Left cardiac atrium (tissue), 4 donors: ENCODE measurements around the gene CXorf58. TPM values are rescaled to one million over a fixed set of nuclear protein-coding genes. Genes with fewer than 3 reads are reported as not detected.

ENCODE experiments used
- ATAC-seq, 2 donors: fragments of 200-7000 bp; cut with Tn5 transposase; one replicate each; pipeline ENCODE4 v1.9.1; 2020; ENCODE audit warnings: mild to moderate bottlenecking in 2 of 2, moderate library complexity in 2 of 2
- DNase-seq: peaks from one replicate; pipeline ENCODE4 v3.0.0-alpha.2; 2020
- intact Hi-C, 2 donors: fragments of 100-400 bp; cut with DNase I; formaldehyde crosslinking; loops; one replicate each; pipeline versions ENCODE4 v1.14.1 to v1.15.1; 2022 to 2023
- total RNA-seq, 2 donors: library from RNA; stranded (reverse); fragmentation: NEBNext Ultra II Directional; extraction: Animal tissue kit (Norgen Biotek cat#: 25700); gene quantifications; one replicate each; pipeline ENCODE4 v1.2.1, GENCODE V29; 2021
- donor health status: DM: no; HTN: yes; CAD: no.
- donor health status: DM: no; HTN: yes; CAD: no; lungs with severe emphysema.
- donor health status: DM: yes; HTN: yes; CAD: no.
- donor health status: Dilated cardiomyopathy.

The CXorf58 gene
- total RNA-seq, 2 donors from 2014 or later, result 0.42 TPM; not detected in 1

DNA sequence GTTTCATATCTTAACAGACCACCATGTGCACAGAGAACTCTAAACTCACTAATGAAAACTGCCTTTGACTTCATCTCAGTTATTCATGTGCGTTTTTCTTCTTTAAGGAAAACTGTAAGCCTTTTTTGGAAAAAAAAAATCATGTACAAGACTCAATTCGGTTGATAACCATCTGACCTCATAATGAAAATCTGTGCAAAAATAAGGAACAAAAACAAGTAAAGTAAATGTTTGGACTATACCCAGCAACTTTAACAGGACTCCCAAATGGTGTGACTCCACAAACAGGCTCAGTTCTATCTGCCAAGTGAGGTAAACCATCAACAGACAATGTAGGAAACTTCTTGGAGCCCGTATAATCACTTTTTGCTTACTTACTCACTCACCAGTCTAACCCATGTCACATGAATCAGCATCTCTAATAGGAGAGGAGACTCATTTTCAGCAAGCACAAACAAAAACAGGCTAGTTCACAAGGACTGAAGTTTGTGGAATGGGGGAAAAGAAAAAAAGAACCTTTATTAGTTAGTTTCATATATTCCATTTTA, 9.3 kb upstream of the CXorf58 start:
- no peak for DNase-seq
- intact Hi-C loops, result no loop called here
- ATAC-seq, result peak in 1 of 2 donors; percentile 23

DNA sequence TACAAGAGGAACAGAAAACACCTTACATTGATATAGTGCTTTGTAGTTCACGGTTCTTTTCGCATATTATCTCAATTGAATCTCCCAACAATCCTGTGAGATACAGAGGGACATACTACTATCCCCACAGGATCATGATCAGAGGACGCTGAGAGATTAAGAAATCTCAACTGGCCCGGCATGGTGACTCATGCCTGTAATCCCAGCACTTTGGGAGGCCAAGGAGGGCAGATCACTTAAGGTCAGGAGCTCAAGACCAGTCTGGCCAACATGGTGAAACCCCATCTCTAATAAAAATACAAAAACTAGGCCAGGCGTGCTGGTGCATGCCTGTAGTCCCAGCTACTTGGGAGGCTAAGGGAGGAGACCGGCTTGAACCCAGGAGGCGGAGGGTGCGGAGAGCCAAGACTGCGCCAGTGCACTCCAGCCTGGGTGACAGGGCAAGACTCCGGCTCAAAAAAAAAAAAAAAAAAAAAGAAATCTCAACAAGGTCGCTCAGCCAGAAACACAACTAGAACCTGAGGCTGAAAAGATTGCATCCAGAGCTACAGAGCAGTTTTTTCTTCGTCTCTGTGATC, 7.5 kb upstream of the CXorf58 start:
- intact Hi-C loops, result loop anchor here (2.0 to 10.0 kb wide), 4 partner anchors 116 to 156 kb away; partner anchors contain the start of genes SAT1 (in 2 of the 2), ACOT9 (in 1 of the 2) and EIF2S3 (in 1 of the 2)
- ATAC-seq, result peak in 1 of 2 donors; percentile 9
- peak; percentile 25 for DNase-seq

DNA sequence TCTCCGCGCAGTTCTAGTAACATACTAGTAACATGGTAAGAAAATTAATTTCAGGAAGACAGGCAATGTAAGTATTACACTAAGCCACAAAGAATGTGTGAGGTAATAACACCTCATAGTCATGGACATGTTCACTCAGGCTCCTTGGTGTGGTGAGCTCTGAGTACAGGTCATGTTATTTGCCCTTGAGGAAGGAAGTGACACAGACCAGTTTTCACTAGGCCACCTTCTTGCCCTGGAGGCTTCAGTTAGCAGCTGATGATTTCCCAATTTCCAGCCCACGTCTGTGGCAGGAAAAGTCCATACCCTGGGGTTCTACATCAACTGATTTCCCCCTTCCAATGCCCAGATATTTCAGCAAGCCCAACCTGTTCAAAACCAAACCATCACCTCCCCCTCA, 6.7 kb upstream of the CXorf58 start:
- intact Hi-C loops, result loop anchor here (2.0 to 10.0 kb wide), 4 partner anchors 116 to 156 kb away; partner anchors contain the start of genes SAT1 (in 2 of the 2), ACOT9 (in 1 of the 2) and EIF2S3 (in 1 of the 2)
- ATAC-seq (peak in 1 of 2 donors; percentile 65), DNase-seq (no peak)

DNA sequence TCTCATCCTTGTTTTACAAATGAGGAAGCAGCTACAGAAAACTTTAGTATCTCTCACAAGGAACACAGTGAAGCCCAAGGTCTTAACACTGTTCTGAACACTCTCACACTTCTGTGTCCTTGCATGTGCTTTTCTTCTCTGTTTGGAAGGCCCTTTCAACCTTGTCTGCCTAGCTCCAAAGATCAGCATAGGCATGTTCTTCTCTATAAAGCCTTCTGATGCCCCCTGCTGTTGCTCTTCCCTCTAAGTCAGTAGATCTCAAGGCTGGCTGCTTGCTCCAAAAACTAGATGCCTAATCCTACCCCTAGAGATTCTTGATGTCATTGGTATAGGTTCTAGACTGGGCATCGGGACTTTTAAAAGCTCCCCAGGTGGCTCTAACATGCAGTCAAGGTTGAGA, 6.0 kb upstream of the CXorf58 start:
- ATAC-seq (peak; percentile 87 to 92), DNase-seq (peak; percentile 41)
- intact Hi-C loops, result loop anchor here (2.0 to 10.0 kb wide), 5 partner anchors 117 to 207 kb away; partner anchors contain the start of genes SAT1 (in 2 of the 2), ACOT9 (in 1 of the 2) and EIF2S3 (in 1 of the 2)

DNA sequence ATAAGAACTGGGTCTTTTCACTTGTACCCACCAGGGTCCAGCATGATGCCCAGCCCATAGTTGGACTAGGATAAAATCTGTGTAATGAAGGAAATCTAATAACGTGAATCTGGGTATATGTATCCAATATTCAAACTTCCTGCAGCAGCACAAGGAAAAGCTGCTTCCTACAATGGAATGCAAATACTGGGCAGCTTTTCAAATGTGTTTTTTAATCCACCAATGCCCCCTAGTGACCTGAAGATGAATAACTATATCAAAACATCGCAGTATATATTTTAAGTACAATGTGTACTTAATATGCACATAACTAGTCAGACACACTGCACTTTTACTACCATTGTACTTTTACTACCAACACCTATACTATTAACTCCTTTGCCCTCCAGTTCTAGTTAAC, 5.4 kb upstream of the CXorf58 start:
- peak; percentile 53 to 66 for ATAC-seq
- DNase-seq, result no peak

DNA sequence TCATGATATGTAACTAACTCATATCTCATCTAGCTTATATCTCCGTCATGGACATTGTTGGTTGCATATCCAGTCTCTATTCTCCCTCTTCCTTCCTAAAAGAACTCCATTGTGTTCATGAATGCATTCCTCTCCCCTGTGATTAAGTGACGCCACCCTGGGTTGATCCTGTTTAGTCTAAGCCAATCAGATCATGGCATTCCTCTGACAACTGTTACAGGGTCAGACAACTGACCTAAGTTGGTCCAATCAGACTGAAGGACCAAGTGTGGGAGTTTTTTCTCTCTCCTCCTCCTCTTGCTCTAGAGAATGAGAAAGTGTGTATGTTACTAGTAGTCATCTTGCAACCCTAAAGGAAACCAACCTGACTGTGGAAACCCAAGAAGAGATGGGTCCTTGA, 3.7 kb upstream of the CXorf58 start:
- ATAC-seq (no peak), DNase-seq (no peak)
- intact Hi-C loops, result loop anchor here (10.0 kb wide), 3 partner anchors 119 to 159 kb away; partner anchors contain the start of genes ACOT9 (in 1 of the 2), EIF2S3 (in 1 of the 2) and SAT1 (in 1 of the 2)

More for the DNA sequence above, 5.4 kb upstream of the CXorf58 start:
- intact Hi-C loops, result loop anchor here (2.0 to 10.0 kb wide), 4 partner anchors 118 to 208 kb away; partner anchors contain the start of genes ACOT9 (in 1 of the 2), EIF2S3 (in 1 of the 2) and SAT1 (in 1 of the 2)

DNA sequence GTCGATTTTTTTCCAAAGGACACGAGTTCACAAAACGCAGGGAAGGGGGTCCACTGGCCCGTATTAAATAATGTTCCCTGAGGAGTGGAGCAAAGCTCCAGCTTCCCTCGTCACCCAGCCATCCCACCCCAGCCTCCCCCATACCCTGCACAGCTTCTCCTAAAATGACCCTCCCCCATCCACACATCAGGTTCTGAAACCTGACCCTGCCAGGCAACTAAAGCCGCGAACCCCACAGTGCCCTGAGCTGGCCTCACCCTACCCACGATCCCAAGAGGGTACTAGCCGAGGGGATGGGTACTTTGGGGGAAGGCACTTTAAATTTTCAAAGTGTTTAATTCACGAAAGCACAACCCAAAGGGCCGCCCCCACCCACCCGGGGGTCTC, 702 bp upstream of the CXorf58 start:
- ATAC-seq (peak; percentile 10 to 29), DNase-seq (no peak)
- intact Hi-C loops, result loop anchor here (5.0 to 10.0 kb wide), 4 partner anchors 120 to 162 kb away; partner anchors contain the start of genes ACOT9 (in 1 of the 2), EIF2S3 (in 1 of the 2), KLHL15 (in 1 of the 2) and SAT1 (in 1 of the 2)

DNA sequence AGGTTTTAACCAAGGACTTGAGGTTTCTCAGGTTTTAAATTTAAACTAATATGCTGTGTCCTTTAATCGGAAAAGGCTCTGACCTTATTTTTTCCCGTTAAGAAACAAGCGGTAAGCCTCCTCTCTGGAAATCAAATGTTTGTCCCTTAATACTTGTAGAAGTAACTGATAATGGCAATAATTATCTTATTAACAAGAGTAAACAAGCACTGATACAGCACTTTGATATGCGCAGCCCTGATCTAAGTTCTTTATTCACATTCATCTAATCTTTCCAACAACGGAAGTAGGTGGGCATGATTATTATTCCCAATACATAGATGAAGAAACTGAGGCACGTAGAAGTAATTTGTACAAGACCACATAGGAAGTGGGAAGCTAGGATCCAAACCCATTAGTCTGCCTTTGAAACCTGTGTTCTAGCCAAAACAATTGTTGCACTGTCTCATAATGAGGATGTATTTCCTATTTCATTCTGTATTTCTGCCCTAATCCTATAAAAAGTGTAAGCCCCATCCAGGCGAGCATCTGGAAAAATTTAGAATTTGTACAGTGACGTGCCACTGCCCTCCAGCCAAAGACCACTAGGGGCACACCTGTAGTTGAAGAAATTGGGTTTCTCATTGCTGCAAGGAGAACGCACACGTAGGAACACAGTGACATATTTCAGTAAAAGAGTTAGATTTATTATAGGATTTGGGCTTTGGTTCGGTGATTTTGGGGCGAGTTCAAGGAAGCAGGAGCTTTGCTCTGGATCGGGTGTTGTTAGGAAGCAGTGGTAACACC, 606 bp downstream of the CXorf58 start:
- ATAC-seq, result no peak
- DNase-seq, result no peak
- intact Hi-C loops, result loop anchor here (5.0 to 10.0 kb wide), 4 partner anchors 119 to 164 kb away; partner anchors contain the start of genes ACOT9 (in 1 of the 2), EIF2S3 (in 1 of the 2), KLHL15 (in 1 of the 2) and SAT1 (in 1 of the 2)

DNA sequence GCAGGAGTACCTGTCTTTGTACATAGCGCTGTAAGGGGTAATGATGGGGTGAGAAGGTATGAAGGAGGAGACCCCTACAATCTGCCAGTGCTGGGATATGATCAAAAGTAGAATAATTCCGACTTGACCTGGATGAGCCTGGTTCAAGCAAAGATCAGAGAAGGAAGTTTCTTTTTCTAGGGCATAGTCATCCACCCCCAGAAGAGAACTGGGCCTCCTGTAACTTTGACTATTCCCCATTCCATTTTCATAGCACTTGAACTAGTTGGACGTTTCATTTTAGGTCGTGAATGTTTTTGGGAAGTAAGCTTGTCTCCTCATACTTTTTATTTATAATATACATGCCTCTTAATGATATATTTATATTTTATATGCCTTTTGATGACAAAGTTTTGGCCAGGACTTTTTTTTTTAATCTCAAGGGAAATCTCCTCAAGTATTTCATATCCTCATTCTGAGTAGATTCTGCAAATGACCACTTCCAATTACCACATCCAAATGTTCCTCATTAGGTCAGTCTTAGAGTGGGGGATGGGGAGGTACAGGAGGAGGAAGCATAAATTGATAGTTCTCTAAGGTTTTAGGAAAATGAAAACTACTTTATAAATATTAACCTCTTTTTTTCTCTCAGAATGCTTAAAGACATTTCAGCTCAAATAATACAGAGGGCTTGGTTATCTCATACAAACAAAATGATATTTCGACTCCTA, 3.5 kb downstream of the CXorf58 start:
- ATAC-seq (no peak), DNase-seq (no peak)
- intact Hi-C loops, result no loop called here

DNA sequence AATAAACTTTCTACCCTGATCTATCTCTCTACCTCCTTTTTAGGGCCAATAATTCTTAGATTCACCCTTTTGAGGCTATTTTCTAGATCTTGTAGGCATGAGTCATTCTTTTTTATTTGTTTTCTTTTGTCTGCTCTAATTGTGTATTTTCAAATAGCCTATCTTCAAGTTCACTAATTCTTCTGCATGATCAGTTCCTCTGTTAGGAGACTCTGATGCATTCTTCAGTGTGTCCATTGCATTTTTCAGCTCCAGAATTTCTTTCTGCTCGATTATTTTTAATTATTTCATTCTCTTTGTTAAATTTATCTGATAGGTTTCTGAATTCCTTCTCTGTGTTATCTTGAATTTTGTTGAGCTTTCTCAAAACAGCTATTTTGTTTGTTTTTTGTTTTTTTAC, 11.3 kb downstream of the CXorf58 start:
- DNase-seq (no peak), ATAC-seq (no peak)
- intact Hi-C loops, result no loop called here

DNA sequence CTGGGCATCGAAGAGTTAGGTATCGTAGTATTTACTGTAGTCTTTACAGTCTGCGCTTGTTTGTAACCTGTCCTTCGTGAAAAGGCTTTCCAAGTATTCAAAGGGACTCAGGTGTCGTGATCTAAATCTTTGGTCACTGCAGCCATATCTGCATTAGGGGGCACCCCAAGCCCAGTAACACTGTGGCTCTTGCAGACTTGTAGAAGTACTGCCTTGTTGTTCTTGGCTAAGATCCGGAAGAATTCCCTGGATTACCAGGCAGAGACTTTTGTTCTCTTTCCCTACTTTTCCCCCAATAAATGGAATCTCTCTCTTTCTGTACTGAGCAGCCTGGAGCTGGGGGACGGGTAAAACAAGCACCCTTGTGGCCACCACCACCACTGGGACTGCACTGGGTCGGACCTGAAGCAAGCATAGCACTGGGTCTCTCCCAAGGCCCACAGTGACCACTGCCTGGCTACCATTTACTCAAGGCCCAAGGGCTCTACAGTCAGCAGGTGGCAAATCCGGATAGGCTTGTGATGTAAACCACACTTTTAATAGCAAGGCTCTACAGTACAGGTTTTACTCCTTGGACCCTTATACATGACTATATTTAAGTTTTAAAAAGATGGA, 12.0 kb downstream of the CXorf58 start:
- no peak for DNase-seq
- intact Hi-C loops, result no loop called here
- ATAC-seq, result no peak

DNA sequence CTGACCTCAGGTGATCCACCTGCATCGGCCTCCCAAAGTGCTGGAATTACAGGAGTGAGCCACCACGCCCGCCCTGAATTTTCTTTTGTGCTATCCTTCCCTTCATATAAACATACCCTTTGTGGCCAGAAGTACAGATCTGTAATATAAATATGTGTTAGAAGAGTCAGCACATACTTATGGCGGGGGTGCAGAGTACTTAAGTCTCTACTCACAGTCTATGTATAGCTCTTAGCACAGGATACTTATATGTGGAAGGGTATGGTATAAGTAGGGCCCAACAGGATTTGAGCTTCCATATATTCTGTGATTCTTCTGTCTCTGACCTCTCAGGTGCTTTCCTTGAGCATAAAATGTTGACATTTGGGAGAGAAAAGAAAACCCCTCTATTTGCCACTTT, 18.2 kb downstream of the CXorf58 start:
- intact Hi-C loops, result no loop called here
- ATAC-seq (no peak), DNase-seq (no peak)

DNA sequence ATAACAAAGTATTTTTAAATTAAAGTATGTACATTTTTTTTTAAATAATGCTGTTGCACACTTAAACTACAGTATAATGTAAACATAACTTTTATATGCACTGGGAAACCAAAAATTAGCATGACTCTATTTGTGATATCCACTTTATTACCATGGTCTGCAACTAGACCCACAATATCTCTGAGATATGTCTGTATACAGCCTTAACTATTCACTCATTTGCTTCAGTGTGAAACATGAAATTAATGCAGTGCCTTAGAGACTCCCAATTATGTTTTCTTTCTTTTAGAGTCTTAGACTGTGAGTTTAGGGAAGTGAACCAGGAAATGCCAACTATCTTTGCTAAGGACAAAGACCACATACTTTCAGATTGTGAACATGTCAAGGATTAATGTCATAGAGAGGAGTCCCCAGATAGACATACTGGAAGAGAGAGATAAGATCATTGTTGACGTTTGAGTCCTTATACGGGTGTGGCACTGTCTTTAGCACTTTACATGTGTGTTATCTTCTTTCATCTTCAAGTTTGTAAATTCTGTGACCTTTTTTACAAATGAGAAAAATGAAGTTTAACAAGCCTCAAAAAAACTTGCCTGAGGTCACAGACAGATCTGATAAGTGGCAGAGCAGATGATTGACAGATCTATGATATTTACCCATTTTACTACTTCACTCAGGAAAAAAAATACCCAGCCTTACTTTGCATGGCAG, 23.2 kb downstream of the CXorf58 start:
- intact Hi-C loops, result no loop called here
- no peak for ATAC-seq
- DNase-seq, result no peak

DNA sequence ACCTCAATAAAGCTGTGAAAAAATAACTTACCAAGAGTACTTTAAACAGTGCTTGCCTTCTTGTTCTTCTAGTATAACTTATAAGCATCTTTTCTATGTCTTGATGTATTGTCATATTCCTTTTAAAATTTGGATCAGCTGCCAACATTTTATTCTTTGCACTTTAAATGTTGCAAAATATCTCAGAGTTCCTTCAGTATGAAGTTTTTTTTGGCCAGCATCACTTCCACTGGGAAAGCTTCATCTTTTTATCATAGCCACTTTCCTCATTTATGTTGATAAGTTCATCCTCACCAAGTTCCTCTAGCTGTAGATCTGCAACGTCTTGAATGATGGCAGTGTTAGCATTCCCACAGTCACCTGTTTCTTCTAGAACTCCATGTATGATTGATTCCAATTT, 24.2 kb downstream of the CXorf58 start:
- intact Hi-C loops, result no loop called here
- no peak for ATAC-seq
- DNase-seq, result no peak

DNA sequence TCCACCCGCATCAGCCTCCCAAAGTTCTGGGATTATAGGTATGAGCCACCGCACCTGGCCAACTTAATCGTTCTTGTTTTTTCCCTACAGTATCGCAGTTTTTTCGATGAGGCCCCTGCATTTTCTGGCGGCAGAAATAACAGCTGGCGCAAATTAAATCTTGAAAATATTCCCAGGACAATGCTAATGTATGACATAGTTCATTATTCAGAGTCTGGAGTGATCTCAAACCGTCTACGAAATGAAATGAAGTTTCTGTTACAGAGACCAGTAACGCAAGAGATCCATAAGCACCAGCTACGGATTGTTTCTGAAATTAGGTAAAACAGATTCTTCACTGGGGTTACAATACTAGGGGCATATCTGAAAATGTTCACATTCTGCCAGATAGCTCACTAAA, 27.3 kb downstream of the CXorf58 start:
- intact Hi-C loops, result no loop called here
- no peak for ATAC-seq
- no peak for DNase-seq

DNA sequence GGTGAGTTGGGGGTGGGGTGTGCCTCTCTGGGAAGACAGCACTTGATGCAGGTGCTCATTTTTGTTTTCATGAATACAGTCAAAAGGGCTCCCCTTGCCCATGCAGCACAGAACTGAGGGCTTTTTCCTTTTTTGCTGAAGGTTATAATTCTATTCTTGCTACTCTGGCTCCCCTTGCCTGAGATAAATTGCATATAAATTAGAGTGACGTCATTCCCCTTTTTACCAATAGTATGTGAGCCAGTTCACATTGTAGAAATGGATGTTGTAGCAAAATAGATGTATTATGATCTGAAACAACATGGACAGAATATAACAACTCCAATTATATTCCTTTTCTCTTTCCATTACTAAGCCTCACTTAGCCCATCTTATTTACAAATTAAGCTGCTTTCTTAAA, 28.4 kb downstream of the CXorf58 start:
- intact Hi-C loops, result no loop called here
- DNase-seq (no peak), ATAC-seq (no peak)

DNA sequence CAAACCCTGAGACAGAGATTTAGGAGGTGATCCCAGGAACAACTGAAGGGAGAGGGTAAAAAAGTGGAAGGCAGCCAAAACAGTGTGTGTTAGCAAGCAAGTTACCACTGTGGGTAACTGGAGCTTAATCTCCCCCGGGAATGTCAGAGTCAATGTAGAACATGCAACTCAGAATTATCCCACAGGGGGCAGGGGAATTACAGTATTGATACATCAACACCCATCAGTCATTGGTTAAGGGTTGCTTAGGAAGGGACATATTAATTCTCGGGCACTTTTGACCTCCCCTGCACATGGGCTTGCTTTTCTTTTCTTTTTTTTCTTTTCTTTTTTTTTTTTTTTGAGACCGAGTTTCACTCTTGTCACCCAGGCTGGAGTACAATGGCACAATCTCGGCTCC, 29.3 kb downstream of the CXorf58 start:
- no peak for ATAC-seq
- intact Hi-C loops, result no loop called here
- no peak for DNase-seq

DNA sequence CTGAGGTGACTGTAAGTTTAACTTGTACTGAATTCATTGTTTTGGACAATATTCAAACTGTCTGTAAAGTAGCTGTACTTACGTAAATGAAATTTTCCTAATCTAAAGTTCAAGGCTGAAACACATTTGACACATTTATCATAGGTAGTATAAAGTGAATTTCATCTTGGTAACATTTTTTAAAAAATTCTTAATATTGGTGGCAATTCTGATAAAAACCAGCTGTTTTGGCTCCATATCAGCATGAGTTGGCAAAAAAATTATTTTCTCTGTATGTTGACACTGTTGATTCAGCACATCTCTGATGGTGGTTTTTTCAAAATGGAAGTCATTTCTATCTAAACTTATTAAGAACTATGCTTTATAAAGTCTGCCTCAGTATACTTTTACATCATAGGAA, 30.9 kb downstream of the CXorf58 start:
- DNase-seq, result no peak
- intact Hi-C loops, result no loop called here
- ATAC-seq, result no peak
